ENCODE data around the gene ZNF180.

GRCh38 chr19:44539991-44540390 is 39.7 kb upstream of the ZNF180 start:
- TF ChIP-seq CTCF (IDR thresholded peaks at IDR 0.05; ENCODE audit: insufficient read depth, low read depth, low read length): no peak
- TF ChIP-seq EZH2 (IDR thresholded peaks at IDR 0.05; ENCODE audit: insufficient read depth, low read length): no peak

Data from astrocyte (in vitro differentiated cells and primary cell).